HCT116 (cell line): ENCODE data around the gene VWA3B.

Experiments used
- CBX3 ChIP-seq: IDR thresholded peaks from 2 replicates; pipeline ENCODE4 v1.6.1; 2012; ENCODE audit warnings: low read depth
- CTCF ChIP-seq, 3 experiments: fragments of 200-600 bp in 1 of 3; sonication (generic) in 1 of 3; IDR thresholded peaks in 2 of 3; conservative IDR thresholded peaks in 1 of 3; 2 replicates each; pipeline ENCODE4 v1.5.1; 2012 to 2017; ENCODE audit warnings: low read depth in 2 of 3, low read length in 2 of 3, antibody characterized with exemption in 1 of 3, borderline replicate concordance in 1 of 3, control low read depth in 1 of 3, mild to moderate bottlenecking in 1 of 3, mixed read lengths in 1 of 3, mixed run types in 1 of 3, moderate library complexity in 1 of 3; ENCODE audit not compliant: insufficient read depth in 1 of 3
- EZH2 ChIP-seq: fragments of 200-600 bp; sonication (generic); IDR thresholded peaks from 2 replicates; pipeline ENCODE4 v1.6.1; 2017; ENCODE audit warnings: antibody characterized with exemption, mixed run types
- JUND ChIP-seq: IDR thresholded peaks from 2 replicates; pipeline ENCODE4 v1.6.1; 2012
- MAX ChIP-seq: IDR thresholded peaks from 2 replicates; pipeline ENCODE4 v1.6.1; 2012
- POLR2A ChIP-seq: IDR thresholded peaks from 2 replicates; pipeline ENCODE4 v1.7.0; 2011; ENCODE audit warnings: borderline replicate concordance; ENCODE audit not compliant: insufficient read depth, insufficient read length; ENCODE audit errors: extremely low read depth
- POLR2AphosphoS5 ChIP-seq: IDR thresholded peaks from 2 replicates; pipeline ENCODE4 v1.6.1; 2011; ENCODE audit warnings: mild to moderate bottlenecking, low read depth, low read length, moderate library complexity
- REST ChIP-seq: IDR thresholded peaks from 2 replicates; pipeline ENCODE4 v1.6.1; 2012; ENCODE audit warnings: low read depth
- SIN3A ChIP-seq: IDR thresholded peaks from 2 replicates; pipeline ENCODE4 v1.6.1; 2012; ENCODE audit warnings: low read depth
- SP1 ChIP-seq: IDR thresholded peaks from 2 replicates; pipeline ENCODE4 v1.6.1; 2012; ENCODE audit warnings: low read depth
- TCF7L2 ChIP-seq: IDR thresholded peaks from 2 replicates; pipeline ENCODE4 v1.7.0; 2011; ENCODE audit warnings: borderline replicate concordance, inconsistent platforms; ENCODE audit not compliant: insufficient read depth, insufficient read length; ENCODE audit errors: extremely low read depth

GRCh38 chr2:98172150-98172765 lies 85.3 kb downstream of the VWA3B start:
- TF ChIP-seq CTCF (IDR thresholded peaks at IDR 0.05 in 2 of 3, conservative IDR thresholded peaks at IDR 0.05 in 1 of 3; ENCODE audit: borderline replicate concordance in 1 of 3, insufficient read depth in 1 of 3, low read depth in 2 of 3, low read length in 2 of 3) (no peak), SIN3A (no peak), JUND (no peak), POLR2AphosphoS5 (no peak), REST (no peak), POLR2A (no peak), EZH2 (no peak), MAX (no peak), TCF7L2 (no peak), CBX3 (no peak), SP1 (no peak)
